Globus pallidus (tissue), 1 donor: ENCODE results near the gene SRGN.

Source experiments
- DNase-seq: peaks from one replicate; pipeline ENCODE4 v3.0.0-alpha.2; 2015; ENCODE audit warnings: low spot score

Gene SRGN

DNA sequence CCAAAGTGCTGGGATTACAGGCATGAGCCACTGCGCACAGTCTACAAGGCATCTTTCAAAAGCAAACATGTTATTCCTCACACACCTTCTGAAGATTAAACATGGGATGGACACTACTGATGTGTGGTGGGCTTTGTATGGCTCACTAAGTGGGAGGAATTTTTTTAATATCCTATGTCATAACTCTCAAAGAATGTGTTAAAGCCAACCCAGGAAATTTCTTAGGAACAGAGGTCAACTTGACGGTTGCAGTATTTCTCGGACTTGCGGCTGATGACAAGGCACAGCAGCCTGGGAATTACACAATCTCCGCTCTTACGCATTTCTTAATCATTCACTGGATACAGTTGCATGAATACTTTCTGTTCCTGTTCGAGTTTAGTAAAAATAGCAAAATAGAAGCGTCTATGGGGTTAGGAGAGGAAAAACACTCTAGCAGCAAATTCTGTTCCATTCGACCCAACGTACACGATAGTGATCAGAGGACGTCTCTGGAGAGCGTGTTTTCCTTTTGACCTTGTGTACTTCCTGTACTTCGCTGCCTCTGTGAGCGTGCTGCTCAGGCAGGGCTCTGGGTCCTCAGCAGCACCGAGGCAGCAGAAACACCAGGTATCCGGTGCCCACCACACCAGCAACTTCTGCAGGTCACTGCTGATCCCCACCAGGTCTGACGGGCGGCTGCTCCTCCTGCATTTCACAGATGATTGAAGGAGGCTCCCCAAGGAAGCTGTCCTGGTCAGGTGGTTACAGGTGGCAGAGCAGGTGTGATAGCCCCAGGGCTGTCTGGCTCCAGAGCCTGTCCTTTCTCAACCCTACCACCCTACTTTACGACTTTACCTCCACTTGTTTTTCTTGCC lies 26.4 kb upstream of the SRGN start:
- peak; percentile 68 for DNase-seq

DNA sequence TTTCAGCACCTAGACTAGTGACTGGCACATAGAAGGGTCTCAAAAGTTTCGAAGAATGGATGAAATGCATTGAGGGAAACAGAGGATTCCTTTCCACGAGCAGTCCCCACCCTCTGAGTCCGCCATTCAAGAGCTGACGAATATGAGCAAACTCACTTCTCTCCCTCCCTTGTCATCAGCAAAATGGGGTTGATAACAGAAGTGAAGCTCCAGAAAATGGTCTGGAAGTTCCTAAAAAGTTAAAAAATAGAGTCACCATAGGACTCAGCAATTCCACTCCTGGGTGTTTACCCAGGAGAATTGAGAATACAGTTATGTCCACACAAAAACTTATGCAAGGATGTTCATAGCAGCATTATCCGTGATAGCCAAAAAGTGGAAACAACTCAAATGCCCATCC lies 25.0 kb upstream of the SRGN start:
- no peak for DNase-seq

DNA sequence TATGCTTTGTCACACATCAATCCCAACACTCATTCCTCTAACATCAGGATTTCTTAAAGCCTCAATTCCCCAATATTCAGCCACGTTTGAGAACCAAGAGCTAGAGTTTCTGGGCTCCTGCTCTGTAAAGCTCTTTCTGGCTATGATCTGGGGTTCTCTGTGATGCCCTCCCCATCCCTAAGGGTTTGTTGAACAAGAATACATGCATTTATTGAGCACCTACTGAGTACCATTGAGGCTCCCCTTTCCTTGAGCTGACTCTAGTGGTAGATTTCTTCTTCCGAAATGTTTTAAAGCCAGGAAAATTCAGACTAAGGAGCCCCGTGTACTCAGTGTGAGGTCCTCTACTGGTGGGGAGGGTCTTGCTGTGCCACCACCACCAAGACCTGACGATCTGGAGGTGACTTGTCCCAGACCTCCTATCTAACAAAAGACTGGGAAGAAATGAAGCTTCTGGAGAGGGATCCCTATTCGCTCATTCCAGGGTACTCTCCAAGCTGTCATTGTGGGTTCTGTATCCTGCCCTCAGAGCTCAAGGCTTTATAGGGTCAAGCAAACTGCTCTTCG lies 23.1 kb upstream of the SRGN start:
- DNase-seq: no peak

DNA sequence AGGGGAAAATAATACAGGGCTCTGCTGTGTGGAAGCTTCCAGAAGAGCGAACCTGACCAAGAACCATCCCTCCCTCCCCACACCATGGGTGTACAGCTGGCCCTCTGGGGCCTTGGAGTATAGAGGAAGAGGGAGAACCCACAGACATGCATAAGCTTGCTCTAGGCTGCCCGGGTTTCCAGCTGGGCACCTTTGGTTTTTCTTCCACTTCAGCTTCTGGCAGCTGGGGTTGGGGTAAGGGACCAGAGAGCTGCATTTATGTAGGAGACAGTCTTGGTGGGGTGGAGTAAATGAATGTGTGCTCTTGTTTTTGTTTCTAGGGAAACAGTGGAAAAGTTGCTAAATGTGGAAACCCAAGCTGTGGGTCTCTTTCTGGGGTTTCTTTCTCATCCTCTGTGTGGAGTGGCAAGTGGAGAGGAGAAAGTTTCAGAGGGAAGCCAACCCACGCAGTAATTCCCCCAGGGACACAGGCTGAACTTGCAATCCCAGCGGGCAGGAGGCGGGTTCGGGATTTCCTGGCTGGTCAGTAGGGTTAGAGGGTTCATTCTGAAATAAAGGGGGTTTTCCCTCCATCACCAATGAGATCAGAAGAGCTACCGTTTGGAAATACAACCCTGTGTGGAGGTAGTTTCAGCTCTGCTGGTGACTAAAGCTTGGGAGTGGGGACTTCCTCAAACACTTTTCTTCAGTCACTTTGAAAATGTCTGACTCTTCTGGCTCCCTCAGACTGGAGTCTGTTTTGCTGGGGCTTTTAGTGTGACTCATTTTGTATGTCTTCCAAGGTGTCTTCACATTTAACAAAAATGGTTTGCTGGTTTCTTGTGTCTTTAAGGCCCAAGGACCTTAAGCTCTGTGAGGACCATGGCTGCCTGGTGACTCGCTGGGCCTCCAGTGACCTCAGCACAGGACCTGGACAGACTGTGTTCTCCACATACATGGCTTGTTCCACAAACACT lies 22.2 kb upstream of the SRGN start:
- no peak for DNase-seq

DNA sequence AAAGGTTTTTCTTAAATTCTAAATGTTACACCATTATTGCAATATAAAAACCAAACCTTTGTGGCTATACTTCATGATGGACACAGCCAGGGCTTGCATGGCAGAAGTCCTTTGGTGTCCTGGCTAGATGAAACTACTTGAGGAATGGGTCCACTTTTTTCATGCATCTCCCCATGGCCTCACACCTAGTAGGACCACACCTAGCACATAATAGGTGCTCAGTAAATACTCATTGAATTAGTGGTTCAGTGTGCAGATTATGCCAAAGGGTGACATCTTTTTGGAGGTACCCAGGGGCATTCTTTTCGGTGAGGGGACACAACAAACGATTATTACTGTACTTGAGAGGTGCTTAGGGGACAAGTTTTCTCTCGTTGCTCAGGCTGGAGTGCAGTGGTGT lies 20.7 kb upstream of the SRGN start:
- no peak for DNase-seq

DNA sequence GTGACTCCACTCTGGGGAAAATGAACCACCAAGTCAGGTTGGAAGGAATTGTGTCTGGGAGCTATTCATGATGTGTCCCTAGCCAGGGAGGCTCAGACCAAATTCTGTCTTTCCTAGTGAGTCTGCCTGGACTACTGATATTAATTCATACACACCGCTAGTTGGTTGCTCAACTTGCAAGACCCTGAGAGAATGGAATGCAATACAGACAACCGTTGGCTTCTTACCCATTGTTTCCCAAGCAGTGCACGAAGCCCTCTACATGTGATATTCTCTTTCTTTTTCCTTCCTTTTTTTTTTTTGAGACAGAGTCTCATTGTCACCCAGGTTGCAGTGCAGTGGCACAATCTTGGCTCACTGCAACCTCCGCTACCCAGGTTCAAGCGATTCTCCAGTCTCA lies 19.4 kb upstream of the SRGN start:
- no peak for DNase-seq

DNA sequence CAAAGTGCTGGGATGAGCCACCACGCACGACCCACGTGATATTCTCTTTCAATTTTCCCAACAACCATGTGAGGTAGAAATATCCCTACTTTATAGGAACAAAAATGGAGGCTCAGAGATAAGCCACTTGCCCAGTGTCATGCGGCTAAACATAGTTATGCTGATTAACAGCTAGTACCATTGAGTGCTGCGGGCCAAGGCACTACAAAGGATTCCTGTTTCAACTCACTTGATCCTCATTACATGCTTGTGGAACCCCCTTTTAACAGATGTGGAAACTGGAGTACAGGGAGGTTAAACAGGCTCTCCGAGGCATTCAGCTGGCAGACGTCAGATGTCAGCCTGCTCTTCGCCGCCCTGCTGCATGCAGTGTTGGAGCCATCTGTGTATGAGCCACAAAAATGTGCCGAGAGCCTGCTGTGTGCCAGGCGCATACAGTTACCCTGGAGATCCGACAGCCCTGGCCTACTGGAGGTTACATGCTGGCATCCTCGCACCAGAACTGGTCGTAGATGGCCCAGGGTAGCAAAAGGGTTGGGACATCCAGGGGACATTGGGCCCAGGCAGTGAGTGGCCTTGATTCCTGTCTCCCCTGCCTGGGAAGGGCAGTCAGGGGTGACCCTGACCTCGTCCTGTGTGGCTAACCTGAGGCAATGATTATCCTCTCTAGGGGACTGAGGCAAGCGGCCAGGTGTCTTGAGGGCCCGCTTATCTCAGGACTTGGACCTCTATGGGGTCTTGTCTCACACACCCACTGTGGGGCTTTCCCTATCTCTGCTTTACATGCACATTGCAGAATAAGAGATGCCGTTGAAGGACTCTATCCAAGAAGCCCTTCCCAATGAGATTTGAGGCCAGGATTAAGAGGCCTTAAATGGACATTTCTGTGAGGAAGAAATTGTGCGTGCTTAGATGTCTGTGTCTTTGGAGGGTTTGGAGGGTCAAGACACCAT lies 18.5 kb upstream of the SRGN start:
- DNase-seq: no peak

DNA sequence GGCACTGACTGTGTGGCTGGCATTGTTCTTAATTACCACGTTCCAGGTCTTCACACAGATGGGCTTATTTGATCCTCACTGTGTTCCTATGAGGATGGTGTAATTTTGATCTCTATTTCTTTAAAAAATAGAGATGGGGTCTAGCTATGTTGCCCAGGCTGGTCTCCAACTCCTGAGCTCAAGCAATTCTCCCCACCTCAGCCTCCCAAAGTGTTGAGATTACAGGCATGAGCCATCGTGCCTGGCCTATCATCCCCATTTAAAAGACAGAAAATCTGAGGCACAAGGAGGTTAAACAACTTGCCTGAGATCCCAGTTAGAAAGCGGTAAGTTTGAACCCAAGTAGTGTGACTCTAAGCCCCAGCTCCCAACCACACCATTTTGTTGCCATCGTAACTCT lies 17.0 kb upstream of the SRGN start:
- DNase-seq: no peak

DNA sequence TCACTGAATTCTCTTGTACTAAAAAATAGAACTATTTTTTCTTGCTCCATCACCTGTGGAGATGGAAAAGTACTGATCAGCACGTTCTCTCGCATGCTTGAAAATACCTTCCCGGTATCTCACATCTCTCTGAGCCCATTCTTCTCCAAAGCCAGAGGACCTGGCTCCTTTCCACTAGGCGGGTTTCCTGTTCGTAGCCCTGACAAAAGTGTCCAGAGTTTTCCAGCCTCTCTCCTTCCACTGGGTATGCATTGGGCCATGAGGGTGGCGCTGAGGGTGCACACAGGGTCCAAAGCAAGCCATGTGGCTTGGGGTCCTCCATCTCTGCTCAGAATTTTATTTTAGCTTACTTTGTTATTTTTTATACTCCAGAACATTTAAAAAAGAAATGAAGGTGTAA lies 16.3 kb upstream of the SRGN start:
- no peak for DNase-seq

DNA sequence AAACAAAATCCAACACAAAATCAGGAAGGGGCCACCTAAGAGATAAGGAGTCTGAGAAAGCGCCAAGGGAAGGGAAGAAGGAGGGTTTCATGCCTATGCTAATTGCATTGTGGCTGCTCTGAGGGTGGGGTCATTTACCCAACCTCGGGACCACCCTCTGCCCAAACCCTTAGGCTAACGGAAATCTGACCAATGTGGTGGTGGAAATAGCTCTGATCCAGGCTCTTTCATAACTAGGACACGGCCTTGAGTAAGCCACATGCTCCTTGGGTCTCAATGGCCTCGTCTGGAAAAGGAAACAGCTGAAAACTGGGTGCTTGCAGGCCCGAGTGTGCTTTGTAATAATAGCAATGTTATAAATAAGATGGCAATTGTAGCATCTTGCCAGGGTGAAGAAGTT lies 14.9 kb upstream of the SRGN start:
- DNase-seq: no peak

DNA sequence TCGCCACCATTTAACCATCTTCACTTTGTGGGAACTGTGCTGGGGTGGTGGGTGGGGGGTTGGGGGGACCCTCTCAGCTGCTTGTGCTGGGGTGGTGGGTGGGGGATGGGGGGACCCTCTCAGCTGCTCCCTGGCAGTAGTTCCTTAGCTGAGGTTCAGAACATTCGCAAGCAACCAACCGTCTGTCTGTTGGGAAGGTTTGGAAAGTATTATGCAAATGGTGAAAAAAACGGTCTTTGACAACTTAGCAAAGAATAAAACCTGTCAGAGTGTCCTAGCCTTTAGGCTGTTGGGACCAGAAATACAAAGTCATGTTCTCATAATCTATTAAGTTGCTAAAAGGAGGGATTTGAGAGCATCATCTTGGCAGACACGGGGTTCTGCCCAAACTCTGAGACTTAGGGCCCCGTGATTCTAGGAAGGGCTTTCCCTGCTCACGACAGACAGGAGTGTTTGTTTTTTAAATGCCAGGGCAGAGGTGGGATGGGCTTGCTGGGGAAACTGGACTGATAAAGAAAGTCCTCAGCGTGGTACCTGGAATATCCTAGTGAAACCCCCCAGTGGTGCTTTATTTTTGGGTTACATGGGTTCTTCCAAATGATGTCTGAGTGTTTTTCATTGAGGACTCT lies 14.1 kb upstream of the SRGN start:
- no peak for DNase-seq

DNA sequence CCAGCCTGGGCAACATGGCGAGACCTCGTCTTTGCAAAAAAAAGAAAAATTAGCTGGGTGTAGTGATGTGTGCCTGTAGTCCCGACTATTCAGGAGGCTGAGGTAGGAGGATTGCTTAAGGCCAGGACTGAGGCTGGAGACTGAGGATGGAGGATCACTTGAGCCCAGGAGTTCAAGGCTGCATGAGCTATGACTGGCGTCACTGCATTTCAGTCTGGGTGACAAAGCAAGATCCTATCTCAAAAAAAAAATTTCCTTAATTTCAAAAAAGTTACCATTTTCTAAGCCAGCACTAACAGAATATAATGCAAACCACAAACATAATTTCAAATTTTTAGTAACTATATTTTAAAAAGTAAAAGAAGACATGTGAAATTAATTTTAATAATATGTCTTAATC lies 13.4 kb upstream of the SRGN start:
- no peak for DNase-seq

DNA sequence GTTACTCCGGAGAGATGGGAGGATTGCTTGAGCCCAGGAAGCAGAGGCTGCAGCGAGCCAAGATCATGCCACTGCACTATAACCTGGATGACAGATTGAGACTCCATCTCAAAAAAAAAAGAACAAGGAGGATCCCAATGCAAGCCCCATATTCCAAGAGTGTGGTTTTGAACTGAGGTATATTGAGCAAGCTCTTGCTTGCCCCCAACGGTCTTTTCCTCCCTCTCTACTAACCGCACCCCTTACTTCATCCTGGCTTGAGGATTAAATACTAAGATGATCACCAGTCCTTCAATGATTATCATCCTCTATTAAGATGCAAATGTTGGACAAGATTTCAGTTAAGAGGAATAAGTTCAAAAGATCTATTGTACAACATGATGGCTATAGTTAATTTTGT lies 12.5 kb upstream of the SRGN start:
- DNase-seq: no peak

DNA sequence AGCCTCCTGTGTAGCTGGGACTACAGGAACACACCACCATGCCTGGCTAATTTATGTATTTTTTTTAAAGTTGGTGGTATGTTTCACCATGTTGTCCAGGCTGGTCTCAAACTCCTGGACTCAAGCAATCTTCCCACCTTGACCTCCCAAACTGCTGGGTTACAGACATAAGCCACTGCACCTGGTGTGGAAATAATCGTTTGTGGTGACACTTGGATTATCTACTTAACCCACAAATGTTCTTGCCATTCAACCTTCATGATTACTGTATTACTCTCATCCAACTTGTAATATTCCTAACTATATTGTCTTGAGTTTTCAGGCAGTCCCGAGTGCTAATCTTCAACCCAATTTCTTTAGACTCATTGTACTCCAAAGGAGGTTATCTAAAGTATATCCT lies 9.6 kb upstream of the SRGN start:
- DNase-seq: no peak

DNA sequence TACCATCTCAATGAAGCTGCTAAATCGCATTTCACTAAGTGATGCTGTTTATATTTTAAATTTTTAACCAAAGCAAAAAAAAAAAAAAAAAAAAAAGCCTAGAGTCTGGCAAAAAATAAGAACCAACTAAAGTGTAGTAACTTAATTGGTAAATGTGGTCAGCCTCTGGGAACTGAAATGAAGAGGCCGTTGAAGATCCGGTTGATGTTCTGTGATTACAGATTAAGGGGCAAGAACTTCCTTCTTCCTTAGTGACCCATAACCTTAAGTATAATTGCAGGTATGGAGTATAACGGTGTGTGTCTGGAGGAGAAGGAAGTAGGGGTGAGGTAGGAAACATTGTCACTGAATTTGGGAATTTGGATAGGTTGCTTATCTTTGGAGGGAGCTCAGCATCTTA lies 7.7 kb upstream of the SRGN start:
- DNase-seq: no peak

DNA sequence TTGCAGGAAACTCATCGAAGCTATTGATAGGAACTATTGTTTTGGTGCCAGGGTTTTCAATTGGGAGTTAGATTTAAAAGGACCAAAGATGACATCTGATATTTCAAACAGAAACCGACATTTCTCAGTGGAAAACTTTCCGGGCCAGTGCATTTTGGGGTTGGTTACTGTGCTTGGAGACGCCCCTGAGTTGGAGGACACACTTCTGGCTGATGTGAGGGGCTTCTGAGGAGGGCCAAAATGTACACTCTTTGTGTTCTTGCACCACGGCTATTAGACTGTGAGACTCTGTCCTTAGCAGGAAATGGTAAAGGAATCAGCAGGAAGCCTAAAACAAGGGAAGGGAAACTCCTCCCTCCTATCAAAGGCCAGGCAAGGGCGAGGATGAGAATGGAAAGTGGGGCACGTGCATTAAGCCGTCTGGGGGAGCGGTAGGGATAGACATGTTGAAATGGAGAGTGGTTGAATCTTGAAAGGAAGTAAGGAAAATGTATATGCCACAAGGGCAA lies 1.8 kb upstream of the SRGN start:
- no peak for DNase-seq

DNA sequence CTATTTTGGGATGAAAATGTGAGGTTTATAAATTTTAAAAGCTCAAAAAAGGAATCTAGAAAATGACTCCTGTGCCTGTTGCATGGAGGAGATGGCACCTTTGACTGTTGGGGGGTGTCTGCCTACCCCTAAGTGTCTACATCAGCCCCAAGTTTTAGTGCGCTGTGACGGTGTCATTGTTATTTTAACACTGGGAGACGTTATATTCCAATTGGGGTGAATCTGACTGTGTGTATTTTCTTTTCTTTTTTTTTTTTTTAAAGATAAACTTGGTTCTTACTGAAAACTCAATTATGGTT lies 517 bp downstream of the SRGN start:
- DNase-seq: no peak

DNA sequence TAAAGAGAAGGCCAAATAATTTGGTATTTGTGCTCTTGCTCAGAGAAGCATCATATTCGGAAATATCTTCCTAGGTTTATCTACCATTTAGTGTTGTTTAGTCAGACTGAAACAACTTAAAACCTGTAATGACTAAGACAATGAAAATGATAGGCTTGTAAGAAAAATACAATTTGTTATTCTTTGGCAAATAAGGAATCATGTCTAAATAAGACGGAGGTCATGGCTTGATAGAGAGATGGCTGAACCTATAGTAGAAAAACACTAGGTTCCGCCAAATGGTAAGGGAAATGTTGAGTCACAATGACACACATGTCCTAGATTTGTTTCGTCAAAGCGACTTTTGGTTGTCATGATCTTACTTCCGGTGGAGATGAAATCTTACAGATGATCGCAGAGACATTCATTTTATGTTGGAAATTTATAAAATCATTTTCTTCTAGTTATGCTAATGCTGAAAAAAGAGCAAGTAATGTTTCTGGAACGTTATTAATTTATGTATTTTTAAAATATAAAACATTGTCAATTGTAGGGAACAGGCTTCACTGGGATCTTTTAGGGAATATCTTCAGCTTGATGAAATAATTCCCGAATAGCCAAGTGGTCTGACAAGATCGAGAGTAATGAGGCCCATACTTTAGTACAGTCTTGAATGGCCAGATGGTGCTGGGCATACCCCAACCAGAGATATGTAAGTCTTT lies 1.0 kb downstream of the SRGN start:
- DNase-seq: no peak

DNA sequence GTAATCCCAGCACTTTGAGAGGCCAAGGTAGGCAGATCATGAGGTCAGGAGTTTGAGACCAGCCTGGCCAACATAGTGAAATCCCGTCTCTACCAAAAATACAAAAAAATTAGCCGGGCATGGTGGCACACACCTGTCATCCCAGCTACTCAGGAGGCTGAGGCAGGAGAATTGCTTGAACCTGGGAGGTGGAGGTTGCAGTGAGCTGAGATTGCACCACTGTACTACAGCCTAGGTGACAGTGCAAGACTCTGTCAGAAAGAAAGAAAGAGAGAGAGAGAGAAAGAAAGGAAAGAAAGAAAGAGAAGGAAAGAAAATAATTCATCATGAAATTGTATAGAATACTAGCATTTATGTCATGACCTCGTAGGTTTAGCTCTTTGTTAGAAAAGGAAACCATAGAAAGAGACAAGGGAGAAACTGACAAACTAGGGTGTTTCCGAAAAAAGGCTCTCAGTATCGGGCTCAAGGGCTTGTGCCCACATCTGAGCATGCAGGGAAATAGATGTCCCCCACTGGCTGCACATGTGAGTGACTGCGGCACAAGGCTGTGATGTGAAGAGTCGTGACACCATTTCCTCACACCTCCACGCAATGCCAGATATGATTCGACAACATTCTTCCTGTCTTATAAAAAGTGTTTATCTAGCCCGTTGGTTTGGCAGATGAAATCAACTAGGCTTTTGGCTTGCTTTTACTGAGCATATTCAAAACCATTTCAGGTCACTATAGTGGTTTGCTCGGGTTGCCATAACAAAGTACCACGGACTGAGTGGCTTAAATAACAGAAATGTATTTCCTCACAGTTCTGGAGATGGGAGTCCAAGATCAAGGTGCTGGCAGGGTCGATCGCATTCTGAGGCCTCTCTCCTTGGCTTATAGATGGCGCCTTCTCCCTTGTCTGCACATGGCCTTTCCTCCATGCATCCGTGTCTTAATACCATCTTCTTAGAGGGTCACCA lies 2.0 kb downstream of the SRGN start:
- DNase-seq: no peak
